AML-193 (cell line): ENCODE measurements around the gene LPIN2.
"Not testable (repeated sequence)": the region's sequence is repeated elsewhere in the genome, so short reads cannot be mapped to it uniquely, and the experiment has no call there.

Experiments used
- DNase-seq, 2 experiments: peaks; one replicate each; lab custom pipeline; 2025; lab: John Stamatoyannopoulos, UW

LPIN2 gene

DNA sequence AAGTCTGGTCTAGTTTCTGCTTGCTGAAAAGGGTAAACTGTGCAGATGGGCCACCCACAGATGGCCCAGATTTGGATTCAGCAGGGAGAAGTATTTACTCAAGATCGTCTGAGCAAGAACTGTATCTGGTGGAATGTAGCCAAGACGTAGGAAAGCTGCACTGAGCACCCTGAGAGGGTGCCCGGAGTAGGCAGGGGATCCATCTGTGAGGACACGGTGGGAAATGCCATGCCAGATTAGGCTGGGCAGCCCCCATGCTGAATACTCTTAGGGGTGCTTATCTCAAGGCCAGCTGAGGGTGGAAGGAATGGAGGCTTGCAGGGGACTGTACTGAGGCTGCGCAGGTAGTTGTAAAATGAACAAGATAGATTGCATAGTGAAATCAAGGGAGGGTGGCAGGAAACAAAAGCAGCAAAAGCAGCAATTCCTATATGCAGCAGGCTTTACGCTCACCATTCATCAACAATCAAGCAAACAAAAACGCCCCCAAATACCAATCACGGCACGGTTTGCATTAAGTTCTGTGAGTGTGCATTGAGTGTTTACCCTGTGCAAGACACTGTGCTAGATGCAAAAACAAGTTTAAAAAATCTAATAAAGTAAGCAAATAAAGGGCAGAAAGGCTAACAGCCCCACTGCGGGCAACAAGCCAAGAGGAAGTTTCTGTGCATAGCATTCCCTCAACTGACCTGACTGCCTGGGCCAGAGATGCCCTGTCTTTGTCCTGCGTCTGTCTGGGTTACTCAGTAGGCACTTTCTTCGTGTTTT lies 32.2 kb upstream of the LPIN2 start:
- peak; percentile 34 to 39 for DNase-seq

- no peak for DNase-seq
Measured at GRCh38 chr18:3042379-3042778, 29.4 kb upstream of the LPIN2 start.

DNA sequence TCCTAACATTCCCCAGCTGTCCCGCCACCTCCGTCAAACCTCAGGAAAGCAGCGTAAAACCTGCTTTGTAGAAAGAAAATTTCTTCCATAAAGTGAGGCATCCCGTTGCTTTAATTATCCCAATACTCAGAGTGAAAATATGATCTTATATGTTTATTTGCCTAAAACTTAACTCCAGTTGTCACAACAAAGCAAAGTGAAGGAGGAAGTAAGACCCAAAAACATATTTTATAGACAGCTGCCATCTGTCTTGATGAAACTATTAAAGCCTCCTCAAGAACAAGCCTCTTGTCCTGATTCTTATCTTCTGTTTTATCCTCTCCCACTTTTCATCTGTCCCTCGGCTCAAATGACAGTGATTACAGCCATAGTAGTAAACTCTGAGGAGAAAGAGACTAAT lies 28.9 kb upstream of the LPIN2 start:
- no peak for DNase-seq

- DNase-seq: no peak
Measured at GRCh38 chr18:3040881-3041280, 27.9 kb upstream of the LPIN2 start.

DNA sequence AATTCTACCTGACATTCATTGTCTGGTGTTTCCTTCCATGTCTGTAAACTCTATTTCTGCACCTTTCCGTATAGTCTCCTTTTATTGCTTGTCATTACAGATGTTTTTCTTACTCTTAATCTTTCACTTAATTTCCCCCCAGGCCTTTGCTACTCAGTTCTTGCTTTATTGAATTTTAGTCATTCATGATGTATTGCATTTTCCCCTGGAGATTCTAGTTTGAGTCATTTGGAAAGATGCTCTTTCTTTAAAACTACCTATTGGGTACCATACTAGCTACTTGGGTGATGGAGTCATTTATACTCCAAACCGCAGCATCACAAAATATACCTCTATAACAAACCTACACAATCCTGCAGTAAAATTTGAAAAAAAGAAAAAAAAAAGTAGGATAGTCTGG lies 27.2 kb upstream of the LPIN2 start:
- no peak for DNase-seq

DNA sequence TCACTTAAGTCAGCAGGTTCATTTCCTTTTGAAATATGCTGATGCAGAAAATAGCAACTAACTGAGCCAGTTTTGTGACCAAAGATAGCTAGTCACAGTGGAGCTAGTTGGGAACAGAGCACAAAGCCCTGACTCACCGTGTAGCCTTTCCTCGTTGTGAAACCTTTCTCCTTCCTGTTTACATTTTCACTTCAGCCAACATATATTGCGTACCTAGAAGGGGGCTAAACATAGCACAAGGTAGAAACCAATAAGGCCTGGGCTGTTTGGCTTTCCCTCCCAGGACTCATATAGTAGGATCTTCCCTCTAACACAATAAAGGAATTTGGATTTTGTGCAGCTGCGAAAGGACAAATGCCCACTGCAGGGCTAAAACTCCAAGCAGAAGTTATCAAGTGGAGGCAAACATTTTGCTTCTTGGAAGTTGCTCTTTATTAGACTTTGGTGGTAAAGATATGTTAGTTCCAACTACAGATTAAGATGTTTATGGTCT lies 24.5 kb upstream of the LPIN2 start:
- peak; percentile 24 to 46 for DNase-seq

DNA sequence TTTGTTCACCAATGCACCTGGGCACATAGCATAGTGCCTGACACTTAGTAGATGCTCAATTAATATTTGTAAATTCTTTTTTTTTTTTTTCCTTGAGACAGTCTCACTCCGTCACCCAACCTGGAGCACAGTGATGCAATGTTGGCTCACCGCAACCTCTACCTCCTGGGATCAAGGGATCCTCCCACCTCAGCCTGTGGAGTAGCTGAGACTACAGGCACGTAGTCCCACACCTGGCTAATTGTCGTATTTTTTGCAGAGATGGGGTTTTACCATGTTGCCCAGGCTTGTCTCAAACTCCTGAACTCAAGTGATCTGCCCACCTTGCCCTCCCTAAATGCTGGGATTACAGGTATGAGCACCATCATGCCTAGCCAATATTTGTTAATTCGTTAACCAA lies 23.2 kb upstream of the LPIN2 start:
- no peak for DNase-seq

GRCh38 chr18:3035635-3036034 lies 22.7 kb upstream of the LPIN2 start:
- no peak for DNase-seq

DNA sequence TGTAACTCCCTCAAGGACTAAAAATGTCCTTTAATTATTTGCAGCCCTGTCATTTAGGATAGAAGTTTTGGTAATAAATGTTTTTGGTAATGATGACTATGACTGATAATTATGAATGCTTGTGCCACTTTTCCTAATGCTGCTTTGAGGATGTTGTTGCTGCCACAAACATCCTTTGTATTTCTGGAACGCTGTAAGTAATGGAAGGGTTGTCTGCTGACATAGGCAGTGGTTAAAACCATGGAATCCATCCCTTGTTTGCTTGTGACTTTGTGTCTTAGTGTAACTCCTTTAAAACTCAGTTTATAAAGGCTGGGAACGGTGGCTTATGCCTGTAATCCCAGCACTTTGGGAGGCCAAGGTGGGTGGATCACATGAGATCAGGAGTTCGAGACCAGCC lies 19.8 kb upstream of the LPIN2 start:
- DNase-seq: no peak

GRCh38 chr18:3029215-3029952 lies 16.4 kb upstream of the LPIN2 start:
- DNase-seq: no peak

DNA sequence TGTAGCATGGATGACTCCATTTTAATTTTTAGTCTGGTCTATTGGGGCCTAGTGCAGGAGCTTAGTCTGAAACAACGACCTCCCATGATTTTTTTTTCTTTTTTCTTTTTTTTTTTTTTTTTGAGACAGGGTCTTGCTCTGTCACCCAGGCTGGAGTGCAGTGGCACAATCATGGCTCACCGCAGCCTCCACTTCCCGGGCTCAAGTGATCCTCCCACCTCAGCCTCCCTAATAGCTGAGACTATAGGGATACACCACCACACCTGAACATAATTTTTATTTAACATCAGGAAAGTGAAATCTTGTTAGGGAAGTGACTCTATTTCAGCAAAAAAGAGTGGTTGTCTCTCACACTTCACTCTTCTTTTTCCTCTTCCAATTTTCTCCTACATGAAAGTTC lies 15.2 kb upstream of the LPIN2 start:
- not testable (repeated sequence) for DNase-seq

GRCh38 chr18:3027370-3027891 lies 14.5 kb upstream of the LPIN2 start:
- no peak for DNase-seq

DNA sequence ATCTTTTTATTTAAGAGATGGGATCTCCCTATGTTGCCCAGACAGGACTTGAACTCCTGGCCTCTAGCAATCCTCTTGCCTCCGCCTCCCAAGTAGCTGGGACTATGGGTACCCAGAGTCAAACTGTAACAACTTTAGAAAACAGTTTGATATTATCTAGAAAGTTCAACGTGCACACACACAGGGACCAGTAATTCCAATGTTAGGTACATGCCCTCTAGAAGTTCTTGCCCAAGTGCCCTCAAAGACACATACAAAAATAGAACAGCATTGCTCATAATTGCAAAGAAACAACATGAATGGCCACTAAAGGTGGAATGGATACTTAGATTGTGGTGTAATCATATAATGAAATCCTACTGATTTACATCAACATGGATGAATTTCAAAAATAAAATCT lies 12.6 kb upstream of the LPIN2 start:
- DNase-seq: no peak

DNA sequence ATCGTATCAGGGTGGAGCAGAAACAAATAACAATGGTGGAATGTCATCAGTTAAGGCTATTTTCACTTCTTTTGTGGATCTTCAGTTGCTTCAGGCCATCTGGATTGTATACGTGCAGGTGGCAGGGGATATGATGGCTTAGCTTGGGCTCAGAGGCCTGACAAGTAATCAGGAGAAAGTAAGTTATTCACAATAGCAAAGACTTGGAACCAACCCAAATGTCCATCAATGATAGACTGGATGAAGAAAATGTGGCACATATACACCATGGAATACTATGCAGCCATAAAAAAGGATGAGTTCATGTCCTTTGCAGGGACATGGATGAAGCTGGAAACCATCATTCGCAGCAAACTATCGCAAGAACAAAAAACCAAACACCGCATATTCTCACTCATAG lies 10.7 kb upstream of the LPIN2 start:
- DNase-seq: not testable (repeated sequence)

- peak; percentile 89 to 97 for DNase-seq
Measured at GRCh38 chr18:3016585-3017297, 3.8 kb upstream of the LPIN2 start.

DNA sequence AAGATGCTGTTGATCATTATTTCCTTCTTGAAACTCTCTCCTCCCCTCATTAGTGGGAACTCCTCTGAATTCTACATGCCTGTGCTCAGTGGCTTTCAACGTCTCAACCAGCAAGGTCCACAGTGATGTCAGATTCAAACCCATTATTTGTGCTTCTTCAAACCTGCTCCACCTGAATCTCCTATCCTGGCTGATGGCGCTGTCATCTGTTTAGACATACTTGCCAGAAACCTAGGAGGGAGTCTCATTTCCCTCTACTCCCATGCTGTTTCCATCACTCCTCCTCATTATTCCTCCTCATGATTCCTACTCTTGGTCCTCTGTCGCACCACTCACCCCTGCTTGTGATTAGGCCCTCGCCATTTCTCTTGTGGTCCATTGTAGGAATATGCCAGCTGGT lies 2.9 kb upstream of the LPIN2 start:
- DNase-seq: no peak

DNA sequence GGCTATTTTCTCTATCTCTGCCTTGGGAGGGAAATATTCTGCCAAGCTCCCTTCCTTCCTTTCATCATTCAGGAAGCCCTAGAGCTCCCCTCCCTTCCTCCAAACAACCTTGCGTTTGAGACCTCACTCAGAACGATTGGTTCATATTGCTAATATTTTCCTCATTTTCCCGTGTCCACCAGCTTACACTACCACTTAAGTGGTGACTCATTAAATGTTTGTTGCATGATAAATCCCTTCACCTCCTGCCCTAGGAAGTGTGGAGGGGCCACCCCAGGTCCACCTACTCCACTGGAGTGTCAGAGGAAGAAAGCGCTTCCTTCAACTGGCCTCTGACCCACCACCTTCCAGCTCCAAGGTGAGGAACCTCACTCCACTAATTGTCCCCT lies 2.3 kb upstream of the LPIN2 start:
- DNase-seq: peak in 1 of 2 experiments; percentile 13

GRCh38 chr18:3014503-3015203 lies 1.7 kb upstream of the LPIN2 start:
- no peak for DNase-seq

GRCh38 chr18:3012136-3013023 lies 564 bp downstream of the LPIN2 start:
- DNase-seq: peak in 1 of 2 experiments; percentile 23

DNA sequence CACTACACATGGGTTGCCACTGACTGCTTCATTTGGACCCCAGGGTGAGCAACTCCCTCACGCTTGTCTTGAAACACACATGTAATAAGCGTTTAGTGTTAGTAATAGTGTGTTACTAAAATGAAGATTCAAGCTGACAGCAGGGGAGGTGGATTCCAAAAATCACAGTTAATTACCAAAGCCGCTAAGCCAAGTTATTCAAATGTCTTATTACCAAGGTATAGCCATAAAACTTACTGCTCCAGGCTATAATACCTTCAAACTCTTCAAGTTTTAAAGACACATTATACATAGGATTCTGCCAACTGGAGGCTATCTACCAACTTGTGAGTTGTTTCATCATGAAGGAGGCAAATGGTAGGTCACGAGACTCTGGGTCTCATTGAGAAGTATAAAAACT lies 2.9 kb downstream of the LPIN2 start:
- DNase-seq: no peak

DNA sequence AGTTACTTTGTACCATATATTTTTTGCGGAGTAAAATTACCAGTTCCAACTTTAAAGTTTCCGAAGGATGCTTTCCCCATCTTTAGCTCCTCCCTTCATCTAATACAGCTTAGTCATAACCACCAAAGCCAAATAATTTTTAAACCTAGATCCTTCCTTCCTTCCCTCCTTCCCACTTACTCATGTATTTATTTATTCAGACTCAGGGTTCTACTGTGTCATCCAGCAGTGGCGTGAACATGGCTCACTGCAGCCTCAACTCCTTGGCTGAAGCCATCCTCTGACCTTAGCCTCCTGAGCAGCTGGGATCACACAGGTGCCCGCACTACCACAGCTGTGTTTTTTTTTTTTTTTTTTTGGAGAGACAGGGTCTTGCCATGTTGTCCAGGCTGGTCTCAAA lies 4.4 kb downstream of the LPIN2 start:
- DNase-seq: no peak
